ENCODE results near the gene SLC25A44.

DNA sequence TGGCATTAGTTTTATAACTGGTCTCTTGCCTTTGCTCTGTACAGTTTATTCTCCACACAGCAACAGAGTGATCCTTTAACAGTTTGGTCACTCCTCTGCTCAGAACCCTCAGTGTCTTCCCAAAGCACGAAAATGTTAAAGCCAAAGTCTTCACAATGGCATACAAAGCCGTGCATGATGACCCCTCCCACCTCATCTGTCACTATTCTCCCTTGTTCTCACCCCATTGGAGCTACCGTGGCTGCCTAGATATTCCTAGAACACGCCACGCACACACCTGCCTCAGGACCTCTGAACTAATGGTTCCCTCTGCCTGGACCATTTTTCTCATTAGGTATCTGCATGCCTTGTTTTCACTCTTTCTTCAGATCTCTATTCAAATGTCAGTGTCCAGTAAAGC is 49.2 kb upstream of the SLC25A44 start:
- TF ChIP-seq EZH2 (IDR thresholded peaks at IDR 0.05; ENCODE audit: insufficient read depth, poor library complexity, severe bottlenecking) (no peak), EZH2phosphoT487 (IDR thresholded peaks at IDR 0.05; ENCODE audit: insufficient read depth, low read depth) (no peak)
